ENCODE measurements around the gene COPA. TPM values are rescaled to one million over a fixed set of nuclear protein-coding genes. Genes with fewer than 3 reads are reported as not detected.
A peak's percentile ranks its signal among the peaks of the same experiment; 100 is the strongest.

The COPA gene
- total RNA-seq, 1 donor from 2014 or later, result 281 TPM

GRCh38 chr1:160309571-160309970 lies 33.5 kb downstream of the COPA start:
- DNase-seq (ENCODE audit: low read depth) (no peak), FAIRE-seq (no peak)
- Mint-ChIP-seq H3K27me3 (ENCODE audit: low read depth, unreplicated experiment) (no peaks in the 10 kb centered on the region), H3K4me3 (ENCODE audit: unreplicated experiment) (no peak overlapping the region), H3K9me3 (ENCODE audit: unreplicated experiment) (no peaks in the 10 kb centered on the region), H3K36me3 (ENCODE audit: low read depth, unreplicated experiment) (peaks cover 44% of the 10 kb centered on the region), H3K4me1 (ENCODE audit: low read depth, unreplicated experiment) (peaks cover 8% of the 10 kb centered on the region), H3K27ac (ENCODE audit: unreplicated experiment) (peak overlapping the region; percentile 50)
- Histone ChIP-seq H3K79me2 (ENCODE audit: insufficient read depth, low read length) (peaks cover 56% of the 10 kb centered on the region), H3K27me3 (ENCODE audit: insufficient read depth, low read length) (no peaks in the 10 kb centered on the region), H3K36me3 (ENCODE audit: insufficient read depth, low read length) (peaks cover 91% of the 10 kb centered on the region), H4K20me1 (ENCODE audit: insufficient read depth, low read length) (peaks cover 81% of the 10 kb centered on the region), H3K9me3 (ENCODE audit: insufficient read depth, low read depth, low read length) (no peaks in the 10 kb centered on the region), H2AFZ (ENCODE audit: low read depth, low read length) (no peak overlapping the region), H3K4me2 (ENCODE audit: low read length) (no peak overlapping the region), H3K4me3 (ENCODE audit: insufficient read depth, low read depth, low read length) (no peak overlapping the region), H3K27ac (ENCODE audit: low read depth, low read length) (no peak overlapping the region), H3K9ac (ENCODE audit: low read length) (no peak overlapping the region), H3K4me1 (ENCODE audit: insufficient read depth, low read length) (no peaks in the 10 kb centered on the region)
- TF ChIP-seq EZH2 (IDR thresholded peaks at IDR 0.05; ENCODE audit: insufficient read depth, low read length) (no peak), CTCF (IDR thresholded peaks at IDR 0.05; ENCODE audit: insufficient read depth, low read depth, low read length) (no peak)

- FAIRE-seq (no peak), DNase-seq (ENCODE audit: low read depth) (no peak)
- Histone ChIP-seq H2AFZ (ENCODE audit: low read depth, low read length) (no peak overlapping the region), H3K36me3 (ENCODE audit: insufficient read depth, low read length) (peaks cover 91% of the 10 kb centered on the region), H3K4me1 (ENCODE audit: insufficient read depth, low read length) (no peaks in the 10 kb centered on the region), H4K20me1 (ENCODE audit: insufficient read depth, low read length) (peaks cover 77% of the 10 kb centered on the region), H3K27ac (ENCODE audit: low read depth, low read length) (no peak overlapping the region), H3K4me3 (ENCODE audit: insufficient read depth, low read depth, low read length) (no peak overlapping the region), H3K9me3 (ENCODE audit: insufficient read depth, low read depth, low read length) (no peaks in the 10 kb centered on the region), H3K27me3 (ENCODE audit: insufficient read depth, low read length) (no peaks in the 10 kb centered on the region), H3K79me2 (ENCODE audit: insufficient read depth, low read length) (peaks cover 52% of the 10 kb centered on the region), H3K4me2 (ENCODE audit: low read length) (no peak overlapping the region), H3K9ac (ENCODE audit: low read length) (no peak overlapping the region)
- no peak for TF ChIP-seq CTCF (IDR thresholded peaks at IDR 0.05; ENCODE audit: insufficient read depth, low read depth, low read length)
- TF ChIP-seq EZH2 (IDR thresholded peaks at IDR 0.05; ENCODE audit: insufficient read depth, low read length), result no peak
- Mint-ChIP-seq H3K9me3 (ENCODE audit: unreplicated experiment) (no peaks in the 10 kb centered on the region), H3K36me3 (ENCODE audit: low read depth, unreplicated experiment) (peaks cover 43% of the 10 kb centered on the region), H3K27ac (ENCODE audit: unreplicated experiment) (peak overlapping the region; percentile 50), H3K4me1 (ENCODE audit: low read depth, unreplicated experiment) (peaks cover 8% of the 10 kb centered on the region), H3K4me3 (ENCODE audit: unreplicated experiment) (no peak overlapping the region), H3K27me3 (ENCODE audit: low read depth, unreplicated experiment) (no peaks in the 10 kb centered on the region)
These were observed 33.9 kb downstream of the COPA start for GRCh38 chr1:160309185-160309557.

GRCh38 chr1:160308451-160309184 lies 34.4 kb downstream of the COPA start:
- TF ChIP-seq CTCF (IDR thresholded peaks at IDR 0.05; ENCODE audit: insufficient read depth, low read depth, low read length), result no peak
- TF ChIP-seq EZH2 (IDR thresholded peaks at IDR 0.05; ENCODE audit: insufficient read depth, low read length), result no peak
- DNase-seq (ENCODE audit: low read depth) (no peak), FAIRE-seq (no peak)
- Histone ChIP-seq H2AFZ (ENCODE audit: low read depth, low read length) (no peak overlapping the region), H4K20me1 (ENCODE audit: insufficient read depth, low read length) (peaks cover 71% of the 10 kb centered on the region), H3K36me3 (ENCODE audit: insufficient read depth, low read length) (peaks cover 90% of the 10 kb centered on the region), H3K9ac (ENCODE audit: low read length) (no peak overlapping the region), H3K9me3 (ENCODE audit: insufficient read depth, low read depth, low read length) (no peaks in the 10 kb centered on the region), H3K79me2 (ENCODE audit: insufficient read depth, low read length) (peaks cover 49% of the 10 kb centered on the region), H3K4me2 (ENCODE audit: low read length) (no peak overlapping the region), H3K27me3 (ENCODE audit: insufficient read depth, low read length) (no peaks in the 10 kb centered on the region), H3K27ac (ENCODE audit: low read depth, low read length) (no peak overlapping the region), H3K4me1 (ENCODE audit: insufficient read depth, low read length) (no peaks in the 10 kb centered on the region), H3K4me3 (ENCODE audit: insufficient read depth, low read depth, low read length) (no peak overlapping the region)
- Mint-ChIP-seq H3K36me3 (ENCODE audit: low read depth, unreplicated experiment) (peaks cover 37% of the 10 kb centered on the region), H3K4me3 (ENCODE audit: unreplicated experiment) (no peak overlapping the region), H3K27me3 (ENCODE audit: low read depth, unreplicated experiment) (no peaks in the 10 kb centered on the region), H3K27ac (ENCODE audit: unreplicated experiment) (no peak overlapping the region), H3K4me1 (ENCODE audit: low read depth, unreplicated experiment) (peaks cover 8% of the 10 kb centered on the region), H3K9me3 (ENCODE audit: unreplicated experiment) (no peaks in the 10 kb centered on the region)
